ENCODE results near the gene RASA2. TPM values are rescaled to one million over a fixed set of nuclear protein-coding genes. Genes with fewer than 3 reads are reported as not detected.
"Not testable (repeated sequence)": the region's sequence is repeated elsewhere in the genome, so short reads cannot be mapped to it uniquely, and the experiment has no call there.

RASA2 gene
- polyA plus RNA-seq, 1 donor from 2014 or later: 37.5 TPM

DNA sequence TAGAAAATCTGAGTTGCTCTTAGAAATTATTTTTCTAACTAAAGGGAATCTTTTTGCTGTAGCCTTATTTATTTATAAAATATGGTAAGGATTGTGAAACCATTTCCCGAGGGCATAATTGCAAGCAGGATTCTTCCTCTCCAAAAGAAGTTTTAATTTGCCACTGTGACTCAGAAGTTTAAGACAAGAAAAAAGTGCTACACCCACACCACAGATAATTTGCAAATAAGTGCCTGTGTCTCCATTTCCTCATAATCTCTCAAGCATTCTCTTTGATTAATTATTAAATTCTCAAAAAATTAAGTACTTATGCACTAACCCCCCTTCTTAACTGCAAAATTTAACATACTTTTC, 43.6 kb downstream of the RASA2 start:
- Histone ChIP-seq H3K9me3 (ENCODE audit: low read length) (no peaks in the 10 kb centered on the region), H3K27me3 (ENCODE audit: insufficient read depth, low read depth, low read length) (no peaks in the 10 kb centered on the region), H3K36me3 (ENCODE audit: insufficient read depth, low read length) (peaks cover 4% of the 10 kb centered on the region), H3K27ac (ENCODE audit: low read length) (no peak overlapping the region), H3F3A (ENCODE audit: insufficient read depth, low read length, poor library complexity, severe bottlenecking) (no peaks in the 10 kb centered on the region), H3K9me2 (ENCODE audit: insufficient read depth, low read length) (no peaks in the 10 kb centered on the region), H3K79me2 (replicated peaks; ENCODE audit: insufficient read depth, low read length) (no peaks in the 10 kb centered on the region), H2AFZ (ENCODE audit: low read depth, low read length) (no peak overlapping the region), H3K4me3 (ENCODE audit: low read length) (no peak overlapping the region), H3K9ac (ENCODE audit: low read length) (no peak overlapping the region), H3K4me2 (ENCODE audit: low read length) (no peak overlapping the region), H4K20me1 (ENCODE audit: insufficient read depth) (no peaks in the 10 kb centered on the region)
- TF ChIP-seq EP300 (conservative IDR thresholded peaks at IDR 0.05; ENCODE audit: poor library complexity, severe bottlenecking): no peak
- TF ChIP-seq SMC3 (conservative IDR thresholded peaks at IDR 0.05; ENCODE audit: poor library complexity): no peak
- TF ChIP-seq EZH2 (IDR thresholded peaks at IDR 0.05; ENCODE audit: borderline replicate concordance, insufficient read depth, low read length, poor library complexity, severe bottlenecking): no peak
- TF ChIP-seq MXI1 (conservative IDR thresholded peaks at IDR 0.05; ENCODE audit: poor library complexity, severe bottlenecking): no peak
- TF ChIP-seq TAF1 (IDR thresholded peaks at IDR 0.05; ENCODE audit: low read depth): no peak

DNA sequence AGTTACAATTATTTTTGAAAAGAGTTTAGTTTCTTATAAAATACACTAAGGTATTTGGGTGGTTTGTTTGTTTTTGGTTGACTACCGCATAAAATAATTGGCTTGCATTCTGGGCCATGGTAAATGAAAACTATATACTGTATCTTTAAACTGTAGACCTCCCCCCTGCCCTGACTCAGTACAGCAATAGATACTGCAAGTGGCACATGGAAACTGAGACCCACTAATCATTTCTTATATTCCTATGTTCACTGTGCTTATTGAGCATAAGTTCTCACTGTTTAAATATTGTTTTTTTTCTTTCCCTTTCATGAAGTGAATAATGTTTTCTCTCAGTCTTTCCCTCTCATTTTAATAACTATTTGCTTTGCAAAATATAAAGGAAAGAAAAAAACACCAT, 45.8 kb downstream of the RASA2 start:
- no peaks in the 10 kb centered on the region for H3F3A ChIP-seq (ENCODE audit: insufficient read depth, low read length, poor library complexity, severe bottlenecking)
- H2AFZ ChIP-seq (ENCODE audit: low read depth, low read length): no peak overlapping the region

DNA sequence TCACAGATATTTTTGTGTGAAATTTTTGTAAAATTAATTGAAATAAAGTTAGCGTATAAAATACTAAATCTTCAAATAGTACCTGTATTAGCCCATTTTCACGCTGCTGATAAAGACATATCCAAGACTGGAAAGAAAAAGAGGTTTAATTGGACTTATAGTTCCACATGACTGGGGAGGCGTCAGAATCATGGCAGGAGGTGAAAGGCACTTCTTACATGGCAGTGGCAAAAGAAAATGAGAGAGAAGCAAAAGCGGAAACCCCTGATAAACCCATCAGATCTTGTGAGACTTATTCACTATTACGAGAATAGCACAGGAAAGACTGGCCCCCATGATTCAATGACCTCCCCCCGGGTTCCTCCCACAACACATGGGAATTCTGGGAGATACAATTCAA, 49.2 kb downstream of the RASA2 start:
- not testable (repeated sequence) for H3K9ac ChIP-seq (ENCODE audit: low read length); H3K4me2 ChIP-seq (ENCODE audit: low read length); H3K9me3 ChIP-seq (ENCODE audit: low read length); H3K79me2 ChIP-seq (replicated peaks; ENCODE audit: insufficient read depth, low read length); H3K27me3 ChIP-seq (ENCODE audit: insufficient read depth, low read depth, low read length); H3K9me2 ChIP-seq (ENCODE audit: insufficient read depth, low read length); H4K20me1 ChIP-seq (ENCODE audit: insufficient read depth); H2AFZ ChIP-seq (ENCODE audit: low read depth, low read length); H3K36me3 ChIP-seq (ENCODE audit: insufficient read depth, low read length); H3K27ac ChIP-seq (ENCODE audit: low read length); H3K4me3 ChIP-seq (ENCODE audit: low read length); H3F3A ChIP-seq (ENCODE audit: insufficient read depth, low read length, poor library complexity, severe bottlenecking)

More for the DNA sequence above, 45.8 kb downstream of the RASA2 start:
- H3K27ac ChIP-seq (ENCODE audit: low read length): no peak overlapping the region
- no peaks in the 10 kb centered on the region for H3K9me3 ChIP-seq (ENCODE audit: low read length)
- H3K9ac ChIP-seq (ENCODE audit: low read length): no peak overlapping the region
- H3K9me2 ChIP-seq (ENCODE audit: insufficient read depth, low read length): no peaks in the 10 kb centered on the region
- TF ChIP-seq SMC3 (conservative IDR thresholded peaks at IDR 0.05; ENCODE audit: poor library complexity) (no peak), RAD21 (conservative IDR thresholded peaks at IDR 0.05) (no peak), EP300 (conservative IDR thresholded peaks at IDR 0.05; ENCODE audit: poor library complexity, severe bottlenecking) (no peak), EZH2 (IDR thresholded peaks at IDR 0.05; ENCODE audit: borderline replicate concordance, insufficient read depth, low read length, poor library complexity, severe bottlenecking) (no peak), POLR2AphosphoS5 (IDR thresholded peaks at IDR 0.05) (no peak), MXI1 (conservative IDR thresholded peaks at IDR 0.05; ENCODE audit: poor library complexity, severe bottlenecking) (no peak), TAF1 (IDR thresholded peaks at IDR 0.05; ENCODE audit: low read depth) (no peak)
- TF ChIP-seq, protein P1, sequence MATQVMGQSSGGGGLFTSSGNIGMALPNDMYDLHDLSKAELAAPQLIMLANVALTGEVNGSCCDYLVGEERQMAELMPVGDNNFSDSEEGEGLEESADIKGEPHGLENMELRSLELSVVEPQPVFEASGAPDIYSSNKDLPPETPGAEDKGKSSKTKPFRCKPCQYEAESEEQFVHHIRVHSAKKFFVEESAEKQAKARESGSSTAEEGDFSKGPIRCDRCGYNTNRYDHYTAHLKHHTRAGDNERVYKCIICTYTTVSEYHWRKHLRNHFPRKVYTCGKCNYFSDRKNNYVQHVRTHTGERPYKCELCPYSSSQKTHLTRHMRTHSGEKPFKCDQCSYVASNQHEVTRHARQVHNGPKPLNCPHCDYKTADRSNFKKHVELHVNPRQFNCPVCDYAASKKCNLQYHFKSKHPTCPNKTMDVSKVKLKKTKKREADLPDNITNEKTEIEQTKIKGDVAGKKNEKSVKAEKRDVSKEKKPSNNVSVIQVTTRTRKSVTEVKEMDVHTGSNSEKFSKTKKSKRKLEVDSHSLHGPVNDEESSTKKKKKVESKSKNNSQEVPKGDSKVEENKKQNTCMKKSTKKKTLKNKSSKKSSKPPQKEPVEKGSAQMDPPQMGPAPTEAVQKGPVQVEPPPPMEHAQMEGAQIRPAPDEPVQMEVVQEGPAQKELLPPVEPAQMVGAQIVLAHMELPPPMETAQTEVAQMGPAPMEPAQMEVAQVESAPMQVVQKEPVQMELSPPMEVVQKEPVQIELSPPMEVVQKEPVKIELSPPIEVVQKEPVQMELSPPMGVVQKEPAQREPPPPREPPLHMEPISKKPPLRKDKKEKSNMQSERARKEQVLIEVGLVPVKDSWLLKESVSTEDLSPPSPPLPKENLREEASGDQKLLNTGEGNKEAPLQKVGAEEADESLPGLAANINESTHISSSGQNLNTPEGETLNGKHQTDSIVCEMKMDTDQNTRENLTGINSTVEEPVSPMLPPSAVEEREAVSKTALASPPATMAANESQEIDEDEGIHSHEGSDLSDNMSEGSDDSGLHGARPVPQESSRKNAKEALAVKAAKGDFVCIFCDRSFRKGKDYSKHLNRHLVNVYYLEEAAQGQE (IDR thresholded peaks at IDR 0.05; ENCODE audit: borderline replicate concordance): no peak
- TF ChIP-seq, protein P2, sequence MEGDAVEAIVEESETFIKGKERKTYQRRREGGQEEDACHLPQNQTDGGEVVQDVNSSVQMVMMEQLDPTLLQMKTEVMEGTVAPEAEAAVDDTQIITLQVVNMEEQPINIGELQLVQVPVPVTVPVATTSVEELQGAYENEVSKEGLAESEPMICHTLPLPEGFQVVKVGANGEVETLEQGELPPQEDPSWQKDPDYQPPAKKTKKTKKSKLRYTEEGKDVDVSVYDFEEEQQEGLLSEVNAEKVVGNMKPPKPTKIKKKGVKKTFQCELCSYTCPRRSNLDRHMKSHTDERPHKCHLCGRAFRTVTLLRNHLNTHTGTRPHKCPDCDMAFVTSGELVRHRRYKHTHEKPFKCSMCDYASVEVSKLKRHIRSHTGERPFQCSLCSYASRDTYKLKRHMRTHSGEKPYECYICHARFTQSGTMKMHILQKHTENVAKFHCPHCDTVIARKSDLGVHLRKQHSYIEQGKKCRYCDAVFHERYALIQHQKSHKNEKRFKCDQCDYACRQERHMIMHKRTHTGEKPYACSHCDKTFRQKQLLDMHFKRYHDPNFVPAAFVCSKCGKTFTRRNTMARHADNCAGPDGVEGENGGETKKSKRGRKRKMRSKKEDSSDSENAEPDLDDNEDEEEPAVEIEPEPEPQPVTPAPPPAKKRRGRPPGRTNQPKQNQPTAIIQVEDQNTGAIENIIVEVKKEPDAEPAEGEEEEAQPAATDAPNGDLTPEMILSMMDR (IDR thresholded peaks at IDR 0.05; ENCODE audit: poor library complexity, severe bottlenecking): no peak
- no peak overlapping the region for H3K4me3 ChIP-seq (ENCODE audit: low read length)
- H3K79me2 ChIP-seq (replicated peaks; ENCODE audit: insufficient read depth, low read length): no peaks in the 10 kb centered on the region
- no peaks in the 10 kb centered on the region for H3K27me3 ChIP-seq (ENCODE audit: insufficient read depth, low read depth, low read length)
- no peak overlapping the region for H3K4me2 ChIP-seq (ENCODE audit: low read length)
- H4K20me1 ChIP-seq (ENCODE audit: insufficient read depth): no peaks in the 10 kb centered on the region
- H3K36me3 ChIP-seq (ENCODE audit: insufficient read depth, low read length): peaks cover 5% of the 10 kb centered on the region
